ENCODE measurements around the gene ENDOU. TPM values are rescaled to one million over a fixed set of nuclear protein-coding genes. Genes with fewer than 3 reads are reported as not detected.

The ENDOU gene
- total RNA-seq, 2 experiments from 2014 or later, result 0.30 TPM; not detected in 1

DNA sequence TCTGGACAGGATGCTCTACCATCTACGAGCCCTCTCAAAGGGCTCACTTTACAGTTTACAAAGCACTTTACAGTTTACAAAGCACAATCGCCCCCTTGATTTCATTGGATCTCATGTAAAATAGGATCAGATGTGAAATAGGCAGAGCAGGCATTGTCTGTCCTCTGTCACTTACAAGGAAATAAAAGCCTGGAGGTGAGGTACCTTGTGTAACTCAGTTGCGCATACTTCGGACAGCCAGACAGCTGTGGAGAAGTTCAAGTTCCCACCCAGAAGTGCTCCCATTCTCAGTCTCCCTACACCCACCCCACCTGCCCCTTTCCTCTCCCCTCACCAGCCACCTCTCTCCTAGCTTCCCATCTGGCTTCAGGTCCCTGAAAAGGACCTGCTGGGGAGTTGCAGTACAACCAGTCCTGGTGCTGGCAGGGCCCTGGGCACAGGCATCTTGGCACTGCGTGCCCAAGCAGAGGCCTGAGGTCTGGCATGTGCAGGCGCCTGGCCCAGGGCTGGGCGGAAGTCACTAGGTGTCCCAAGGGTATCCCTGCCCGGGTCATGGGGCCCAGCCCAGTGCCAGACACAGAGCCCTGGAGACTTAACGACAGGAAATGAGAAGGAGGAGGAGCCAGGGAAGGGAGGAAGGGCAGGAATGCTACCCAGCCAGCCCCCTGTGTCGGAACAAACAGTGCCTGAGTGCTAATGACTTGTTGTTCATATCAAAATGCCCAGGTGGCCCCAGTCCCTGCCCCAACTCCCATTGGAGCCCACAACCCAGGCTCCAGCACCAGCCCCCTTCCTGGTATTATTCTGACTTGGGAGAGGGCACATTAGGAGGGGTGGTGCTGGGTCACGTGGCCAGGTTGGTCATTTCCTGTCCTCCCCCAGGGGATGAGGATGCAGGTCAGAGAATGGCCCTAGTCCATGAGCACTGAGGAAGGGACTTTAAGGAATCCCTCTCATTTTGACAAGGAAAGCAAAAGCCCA, 28.0 kb upstream of the ENDOU start:
- Mint-ChIP-seq H3K4me1 (peaks cover 28% of the 10 kb centered on the region), H3K27ac (no peak overlapping the region), H3K4me3 (no peak overlapping the region), H3K36me3 (no peaks in the 10 kb centered on the region), H3K9me3 (no peaks in the 10 kb centered on the region), H3K27me3 (no peaks in the 10 kb centered on the region)
- DNase-seq (no peak), ATAC-seq (ENCODE audit: low read depth) (no peak)
- POLR2A ChIA-PET, result no interaction called here

DNA sequence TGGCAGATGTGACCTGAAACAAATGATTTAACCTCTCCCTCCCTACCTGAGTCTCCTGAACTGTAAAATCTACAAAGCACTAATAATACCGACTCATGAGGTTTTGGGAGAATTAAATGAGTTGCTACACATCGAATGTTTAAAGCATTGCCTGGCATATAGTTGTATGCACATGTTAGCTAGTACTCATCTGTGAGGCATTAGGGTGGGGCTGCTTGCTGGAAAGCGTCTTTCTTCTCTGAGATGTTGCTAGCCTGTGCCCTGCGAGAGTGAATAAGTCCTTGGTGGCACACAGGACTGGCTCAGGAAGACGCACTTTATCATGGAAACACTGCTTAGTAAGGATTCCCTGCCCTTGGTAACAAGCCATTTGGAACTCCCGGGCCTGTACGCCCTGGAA, 27.3 kb upstream of the ENDOU start:
- DNase-seq, result no peak
- Mint-ChIP-seq H3K4me3 (no peak overlapping the region), H3K36me3 (no peaks in the 10 kb centered on the region), H3K9me3 (no peaks in the 10 kb centered on the region), H3K27ac (no peak overlapping the region), H3K27me3 (no peaks in the 10 kb centered on the region), H3K4me1 (peaks cover 26% of the 10 kb centered on the region)
- no peak for ATAC-seq (ENCODE audit: low read depth)
- POLR2A ChIA-PET, result no interaction called here

DNA sequence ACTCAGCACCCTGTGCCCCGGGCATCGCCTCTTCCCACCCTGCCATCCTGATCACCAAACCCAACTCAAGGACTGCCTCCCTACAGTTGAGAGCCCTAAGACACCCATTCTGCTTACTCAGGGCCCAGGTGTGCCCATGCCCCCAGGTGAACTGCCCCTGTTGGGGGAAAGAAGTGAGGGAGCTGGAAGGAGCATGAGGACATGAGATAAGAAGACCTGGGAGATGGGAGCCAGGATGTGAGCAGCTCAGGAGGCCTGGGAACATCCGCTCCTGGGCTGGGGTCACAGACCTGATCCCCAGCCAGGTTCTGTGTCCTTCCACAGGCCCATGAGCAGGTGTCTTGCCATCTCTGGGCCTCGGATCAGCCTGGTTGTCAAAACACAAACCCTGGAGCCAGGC, 26.8 kb upstream of the ENDOU start:
- no peak overlapping the region for H3K4me3 Mint-ChIP-seq
- ATAC-seq (ENCODE audit: low read depth) (no peak), DNase-seq (no peak)
- H3K27me3 Mint-ChIP-seq, result no peaks in the 10 kb centered on the region
- H3K9me3 Mint-ChIP-seq, result no peaks in the 10 kb centered on the region
- POLR2A ChIA-PET, result no interaction called here
- H3K4me1 Mint-ChIP-seq, result peaks cover 22% of the 10 kb centered on the region
- H3K27ac Mint-ChIP-seq, result no peak overlapping the region
- H3K36me3 Mint-ChIP-seq, result no peaks in the 10 kb centered on the region

DNA sequence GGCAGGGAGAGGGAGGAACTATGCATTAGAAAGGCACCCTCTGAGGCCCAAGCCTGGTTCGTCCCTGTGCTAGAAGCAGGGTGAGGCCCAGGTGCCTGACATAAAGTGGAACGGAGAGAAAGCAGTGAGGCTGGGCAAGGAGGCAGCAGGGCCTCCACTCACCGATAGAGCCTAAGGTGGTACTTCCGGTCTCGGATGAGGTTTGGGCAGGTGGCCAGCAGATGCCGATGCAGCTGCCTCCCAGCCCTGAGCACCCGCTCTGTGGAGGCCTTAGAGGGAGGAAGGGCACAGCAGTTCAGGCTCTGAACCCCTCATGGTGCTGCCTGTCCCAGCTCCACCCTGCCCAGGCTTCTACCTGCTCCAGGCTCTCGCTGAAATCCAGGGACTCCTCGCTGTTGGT, 26.3 kb upstream of the ENDOU start:
- Mint-ChIP-seq H3K27me3 (no peaks in the 10 kb centered on the region), H3K4me1 (peaks cover 18% of the 10 kb centered on the region), H3K9me3 (no peaks in the 10 kb centered on the region), H3K4me3 (no peak overlapping the region), H3K36me3 (no peaks in the 10 kb centered on the region), H3K27ac (no peak overlapping the region)
- POLR2A ChIA-PET, result no interaction called here
- ATAC-seq (ENCODE audit: low read depth), result no peak
- no peak for DNase-seq

DNA sequence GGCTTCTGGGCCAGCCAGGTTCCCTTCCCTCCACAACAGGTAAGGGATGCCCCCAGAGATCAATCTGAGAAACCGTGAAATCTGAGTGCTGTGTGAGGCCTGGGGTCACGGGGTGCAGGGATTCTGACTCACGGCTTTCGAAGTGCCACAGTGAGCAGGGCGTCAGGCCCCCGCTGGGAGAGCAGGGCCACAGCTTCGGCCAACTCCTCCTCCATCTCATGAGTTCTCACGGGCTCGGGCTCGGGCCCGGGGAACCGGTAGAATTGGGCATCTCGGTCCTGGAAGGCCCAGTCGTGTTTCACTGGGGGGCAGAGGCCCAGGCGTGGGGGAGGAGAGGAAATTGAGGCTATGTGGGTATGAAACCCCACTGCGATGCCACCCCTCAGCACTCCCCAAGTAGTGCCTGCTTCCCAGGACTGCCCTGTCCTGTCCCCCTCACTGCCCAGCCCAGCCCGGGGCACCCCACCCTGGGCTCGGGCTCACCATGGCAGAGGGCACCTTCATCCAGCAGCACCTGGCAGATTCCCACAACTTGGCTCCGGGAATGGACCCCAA, 25.7 kb upstream of the ENDOU start:
- Mint-ChIP-seq H3K36me3 (no peaks in the 10 kb centered on the region), H3K4me3 (no peak overlapping the region), H3K27me3 (peaks cover 2% of the 10 kb centered on the region), H3K4me1 (peaks cover 14% of the 10 kb centered on the region), H3K9me3 (no peaks in the 10 kb centered on the region), H3K27ac (no peak overlapping the region)
- ATAC-seq (ENCODE audit: low read depth) (no peak), DNase-seq (no peak)
- POLR2A ChIA-PET, result no interaction called here

DNA sequence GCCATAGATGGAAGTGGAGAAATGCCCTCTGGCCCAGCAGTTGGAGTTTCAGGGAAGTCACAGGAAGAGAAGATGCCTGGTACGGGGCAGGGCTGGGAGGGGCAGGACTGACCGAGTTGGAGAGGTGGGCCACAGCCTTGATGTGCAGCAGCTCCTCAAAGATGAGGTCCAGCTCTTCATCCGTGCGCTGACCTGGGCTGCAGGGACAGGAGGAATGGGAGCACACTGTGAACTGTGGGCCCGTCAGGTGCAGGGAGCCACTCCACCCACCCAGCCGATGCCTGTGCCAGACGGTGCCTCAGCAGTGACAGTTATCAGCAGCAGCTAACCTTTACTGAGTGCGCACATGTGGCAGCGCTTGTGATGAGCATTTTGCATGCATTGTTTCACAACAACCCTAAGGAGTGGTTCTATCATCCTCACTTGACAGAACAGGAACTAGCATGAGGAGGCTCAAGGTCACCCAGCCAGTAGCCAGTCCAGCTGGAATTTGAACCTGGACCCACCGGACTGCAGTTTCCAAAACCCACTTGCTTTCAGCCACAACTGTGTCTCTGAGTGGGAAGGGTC, 25.0 kb upstream of the ENDOU start:
- peaks cover 2% of the 10 kb centered on the region for H3K27me3 Mint-ChIP-seq
- H3K4me3 Mint-ChIP-seq, result no peak overlapping the region
- H3K27ac Mint-ChIP-seq, result no peak overlapping the region
- DNase-seq, result no peak
- H3K36me3 Mint-ChIP-seq, result no peaks in the 10 kb centered on the region
- H3K9me3 Mint-ChIP-seq, result no peaks in the 10 kb centered on the region
- POLR2A ChIA-PET, result no interaction called here
- H3K4me1 Mint-ChIP-seq, result peaks cover 8% of the 10 kb centered on the region
- no peak for ATAC-seq (ENCODE audit: low read depth)

DNA sequence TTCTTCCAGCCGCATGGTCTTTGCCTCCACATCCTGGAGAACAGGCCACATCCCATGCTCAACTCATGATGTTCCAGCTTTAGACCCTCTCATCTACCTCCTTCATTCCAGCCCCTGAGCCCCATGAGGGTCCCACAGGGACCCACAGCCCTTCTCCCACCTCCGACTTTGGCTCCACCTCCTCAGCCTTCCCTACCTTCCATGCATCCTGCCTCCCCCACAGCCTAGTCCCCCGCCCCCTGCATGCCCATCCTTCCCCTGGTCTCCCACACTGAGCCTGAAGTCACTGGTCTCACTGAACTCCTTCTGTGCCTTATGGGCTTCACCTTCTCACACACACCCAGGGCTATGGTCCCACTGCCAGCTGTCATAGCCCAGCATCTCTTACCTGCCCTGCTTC, 23.6 kb upstream of the ENDOU start:
- Mint-ChIP-seq H3K9me3 (no peaks in the 10 kb centered on the region), H3K36me3 (no peaks in the 10 kb centered on the region), H3K4me1 (peaks cover 2% of the 10 kb centered on the region), H3K4me3 (no peak overlapping the region), H3K27ac (no peak overlapping the region), H3K27me3 (peaks cover 9% of the 10 kb centered on the region)
- DNase-seq (no peak), ATAC-seq (ENCODE audit: low read depth) (no peak)
- POLR2A ChIA-PET, result no interaction called here

DNA sequence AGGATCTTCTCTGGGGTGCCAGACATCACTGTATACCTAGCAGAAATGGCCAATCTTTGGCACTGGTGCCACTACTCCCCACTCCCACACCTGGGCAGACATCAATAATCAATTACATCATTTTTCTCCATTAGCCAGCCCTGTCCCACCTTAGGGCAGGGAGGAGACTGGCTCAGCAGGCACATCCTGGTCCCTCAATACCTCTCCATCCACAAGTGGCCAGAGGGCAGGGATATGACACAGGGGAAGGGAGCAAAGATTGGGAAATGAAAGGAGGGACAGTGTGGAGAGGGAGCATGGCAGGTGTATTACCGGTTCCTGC, 23.2 kb upstream of the ENDOU start:
- H3K4me1 Mint-ChIP-seq, result peaks cover 2% of the 10 kb centered on the region

DNA sequence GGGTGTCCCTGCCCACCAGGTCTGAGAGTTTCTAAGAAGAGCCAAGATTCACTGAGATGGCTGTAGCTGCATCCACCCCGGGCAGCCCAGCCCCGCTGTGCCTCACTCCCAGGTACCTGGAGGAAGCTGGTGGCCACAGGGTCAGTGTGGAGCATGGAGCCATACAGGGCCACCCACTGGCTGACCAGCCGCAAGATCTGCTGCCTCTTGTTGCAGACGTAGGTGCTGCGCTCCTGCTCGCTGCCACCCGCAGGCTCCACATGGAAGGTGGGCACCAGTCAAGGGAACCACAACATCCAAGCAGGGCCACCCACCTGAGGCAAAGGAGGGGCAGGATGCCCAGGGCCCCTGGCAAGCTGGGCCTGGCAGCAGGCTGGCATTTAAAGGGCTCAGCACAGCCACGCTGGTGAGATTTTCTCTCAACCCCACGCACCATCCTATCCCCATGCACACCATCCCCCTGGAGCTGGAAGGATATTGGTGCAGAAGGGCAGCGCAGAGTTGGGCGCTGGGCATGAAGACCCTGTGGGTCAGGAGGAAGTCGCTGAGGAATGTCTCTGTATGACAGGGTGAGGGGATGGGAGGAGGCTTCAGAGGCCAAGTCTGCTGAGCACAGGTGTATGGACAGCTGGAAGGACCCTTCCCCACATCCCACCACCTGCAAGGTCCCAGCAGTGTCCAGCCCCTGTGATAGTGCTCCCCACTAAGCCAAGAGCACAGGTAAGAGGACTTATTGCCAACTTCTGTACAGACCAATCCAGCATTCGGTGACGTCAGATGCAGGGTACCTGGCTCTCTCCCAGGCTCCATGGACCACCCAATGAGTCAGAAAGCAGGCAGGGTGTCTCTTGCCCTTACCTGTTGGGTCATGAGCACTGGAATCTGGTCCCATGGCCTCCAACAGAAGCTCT, 22.6 kb upstream of the ENDOU start:
- Mint-ChIP-seq H3K4me3 (no peak overlapping the region), H3K27ac (no peak overlapping the region), H3K36me3 (no peaks in the 10 kb centered on the region), H3K4me1 (no peaks in the 10 kb centered on the region), H3K9me3 (no peaks in the 10 kb centered on the region), H3K27me3 (peaks cover 14% of the 10 kb centered on the region)
- POLR2A ChIA-PET, result no interaction called here
- ATAC-seq (ENCODE audit: low read depth), result no peak
- DNase-seq, result no peak

More for the DNA sequence above, 23.2 kb upstream of the ENDOU start:
- no peaks in the 10 kb centered on the region for H3K36me3 Mint-ChIP-seq
- no peaks in the 10 kb centered on the region for H3K9me3 Mint-ChIP-seq
- H3K27ac Mint-ChIP-seq, result no peak overlapping the region
- ATAC-seq (ENCODE audit: low read depth), result no peak
- H3K4me3 Mint-ChIP-seq, result no peak overlapping the region
- POLR2A ChIA-PET, result no interaction called here
- no peak for DNase-seq
- peaks cover 12% of the 10 kb centered on the region for H3K27me3 Mint-ChIP-seq

DNA sequence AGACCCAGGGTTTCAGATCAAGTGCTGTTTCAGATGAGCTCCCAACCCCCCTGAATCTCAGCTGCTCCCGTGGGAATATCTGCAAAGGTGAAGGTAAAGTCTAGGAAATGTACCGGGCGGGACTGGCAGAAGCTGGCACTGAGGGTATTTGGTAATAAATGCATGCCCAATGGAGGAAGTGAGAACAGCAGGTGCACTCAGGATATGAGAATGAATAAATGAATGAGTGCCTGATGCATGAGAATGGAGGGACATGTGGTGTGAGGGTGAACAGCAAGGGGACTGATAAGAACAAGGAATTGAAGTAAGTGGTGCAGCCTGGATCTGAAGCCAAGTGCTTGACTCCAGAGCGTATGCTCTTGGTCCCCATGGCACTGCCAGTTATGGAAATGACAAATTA, 21.8 kb upstream of the ENDOU start:
- Mint-ChIP-seq H3K27me3 (peaks cover 14% of the 10 kb centered on the region), H3K9me3 (no peaks in the 10 kb centered on the region), H3K27ac (no peak overlapping the region), H3K4me1 (peaks cover 4% of the 10 kb centered on the region), H3K4me3 (no peak overlapping the region), H3K36me3 (no peaks in the 10 kb centered on the region)
- DNase-seq, result no peak
- POLR2A ChIA-PET, result no interaction called here
- no peak for ATAC-seq (ENCODE audit: low read depth)

DNA sequence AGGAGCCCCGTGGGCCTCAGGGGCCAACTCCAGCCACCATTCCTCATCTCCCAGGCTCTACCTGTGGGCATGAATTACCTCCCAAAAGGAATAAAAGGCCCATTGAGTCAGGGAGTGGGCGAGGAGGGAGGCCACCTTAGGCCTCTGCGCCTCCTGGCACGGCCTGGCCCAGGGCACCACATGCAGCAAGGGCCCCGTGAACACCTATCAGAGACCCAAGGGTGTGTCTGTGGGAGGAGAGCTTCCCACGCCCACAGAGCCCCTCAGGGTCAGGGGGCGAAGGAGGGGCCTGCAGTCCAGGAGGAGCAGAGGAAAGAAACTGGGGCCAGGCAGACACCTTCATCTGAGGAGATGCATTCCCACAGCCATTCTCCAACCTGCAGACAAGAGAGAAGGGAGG, 21.2 kb upstream of the ENDOU start:
- Mint-ChIP-seq H3K27ac (no peak overlapping the region), H3K4me3 (no peak overlapping the region), H3K4me1 (peaks cover 6% of the 10 kb centered on the region), H3K9me3 (no peaks in the 10 kb centered on the region), H3K36me3 (no peaks in the 10 kb centered on the region), H3K27me3 (peaks cover 14% of the 10 kb centered on the region)
- no peak for ATAC-seq (ENCODE audit: low read depth)
- POLR2A ChIA-PET, result no interaction called here
- DNase-seq, result no peak

DNA sequence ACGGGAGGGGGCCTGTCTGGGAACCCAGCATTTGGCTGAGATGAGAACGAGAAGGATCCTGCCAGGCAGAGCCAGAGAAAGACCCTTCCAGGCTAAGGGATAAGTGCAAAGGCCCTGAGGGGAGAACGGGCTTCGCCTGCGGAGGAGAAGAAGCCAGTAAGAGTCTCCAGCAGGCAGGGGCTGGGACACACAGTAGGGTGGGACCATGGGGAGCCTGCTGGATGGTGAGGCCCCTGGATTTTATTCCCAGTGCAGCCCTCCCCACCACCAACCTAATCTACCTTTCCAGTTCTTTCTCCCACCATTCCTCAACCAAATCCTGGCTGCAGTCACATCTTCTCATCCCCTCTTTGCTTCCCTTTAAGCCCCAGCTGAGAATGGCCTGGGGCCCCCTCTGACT, 20.8 kb upstream of the ENDOU start:
- H3K36me3 Mint-ChIP-seq, result no peaks in the 10 kb centered on the region
- no peak overlapping the region for H3K27ac Mint-ChIP-seq
- POLR2A ChIA-PET, result no interaction called here
- H3K4me3 Mint-ChIP-seq, result no peak overlapping the region
- peaks cover 10% of the 10 kb centered on the region for H3K4me1 Mint-ChIP-seq
- ATAC-seq (ENCODE audit: low read depth) (no peak), DNase-seq (no peak)
- peaks cover 14% of the 10 kb centered on the region for H3K27me3 Mint-ChIP-seq
- no peaks in the 10 kb centered on the region for H3K9me3 Mint-ChIP-seq

DNA sequence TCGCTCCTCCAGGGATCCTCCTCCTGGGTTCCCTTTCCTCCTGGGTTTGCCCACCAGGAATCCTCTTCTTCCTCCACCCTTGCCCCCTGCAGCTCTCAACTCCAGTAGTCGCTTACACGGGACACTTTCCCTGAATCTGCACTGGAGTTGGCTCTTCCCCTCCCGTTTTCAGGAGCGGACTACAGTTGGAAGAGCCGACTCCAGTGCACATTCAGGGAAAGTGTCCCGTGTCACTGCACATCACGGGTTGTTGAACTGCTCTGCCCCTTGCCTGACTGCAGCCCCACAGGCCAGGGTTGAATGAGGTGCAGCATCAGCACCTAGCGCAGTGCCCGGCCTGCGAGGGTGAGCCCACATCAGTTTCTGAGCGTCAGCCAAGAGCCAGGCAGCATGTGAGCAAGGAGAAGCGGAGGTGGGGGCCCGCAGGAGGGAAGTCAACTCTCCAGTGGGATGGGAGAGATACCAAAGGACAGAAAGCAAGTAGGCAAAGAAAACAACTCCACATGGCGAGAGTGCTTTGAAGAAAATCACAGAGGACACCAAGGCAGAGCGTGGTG, 20.3 kb upstream of the ENDOU start:
- no peak for ATAC-seq (ENCODE audit: low read depth)
- no peaks in the 10 kb centered on the region for H3K36me3 Mint-ChIP-seq
- peaks cover 10% of the 10 kb centered on the region for H3K4me1 Mint-ChIP-seq
- no peak overlapping the region for H3K27ac Mint-ChIP-seq
- peaks cover 14% of the 10 kb centered on the region for H3K27me3 Mint-ChIP-seq
- DNase-seq, result no peak
- POLR2A ChIA-PET, result interaction anchor here (0.7 to 4.8 kb wide), 2 partner anchors 21 to 68 kb away, joined by 3 to 37 read pairs; no protein-coding TSS in a partner anchor
- no peaks in the 10 kb centered on the region for H3K9me3 Mint-ChIP-seq
- no peak overlapping the region for H3K4me3 Mint-ChIP-seq
